Hepatic stellate cell (primary cell): ENCODE measurements around the gene ARHGAP4.

Experiments
- DNase-seq: peaks from one replicate; pipeline ENCODE4 v3.0.0; 2011; ENCODE audit warnings: low spot score

Gene ARHGAP4

GRCh38 chrX:153927672-153927921 lies 1.5 kb upstream of the ARHGAP4 start:
- DNase-seq = no peak

DNA sequence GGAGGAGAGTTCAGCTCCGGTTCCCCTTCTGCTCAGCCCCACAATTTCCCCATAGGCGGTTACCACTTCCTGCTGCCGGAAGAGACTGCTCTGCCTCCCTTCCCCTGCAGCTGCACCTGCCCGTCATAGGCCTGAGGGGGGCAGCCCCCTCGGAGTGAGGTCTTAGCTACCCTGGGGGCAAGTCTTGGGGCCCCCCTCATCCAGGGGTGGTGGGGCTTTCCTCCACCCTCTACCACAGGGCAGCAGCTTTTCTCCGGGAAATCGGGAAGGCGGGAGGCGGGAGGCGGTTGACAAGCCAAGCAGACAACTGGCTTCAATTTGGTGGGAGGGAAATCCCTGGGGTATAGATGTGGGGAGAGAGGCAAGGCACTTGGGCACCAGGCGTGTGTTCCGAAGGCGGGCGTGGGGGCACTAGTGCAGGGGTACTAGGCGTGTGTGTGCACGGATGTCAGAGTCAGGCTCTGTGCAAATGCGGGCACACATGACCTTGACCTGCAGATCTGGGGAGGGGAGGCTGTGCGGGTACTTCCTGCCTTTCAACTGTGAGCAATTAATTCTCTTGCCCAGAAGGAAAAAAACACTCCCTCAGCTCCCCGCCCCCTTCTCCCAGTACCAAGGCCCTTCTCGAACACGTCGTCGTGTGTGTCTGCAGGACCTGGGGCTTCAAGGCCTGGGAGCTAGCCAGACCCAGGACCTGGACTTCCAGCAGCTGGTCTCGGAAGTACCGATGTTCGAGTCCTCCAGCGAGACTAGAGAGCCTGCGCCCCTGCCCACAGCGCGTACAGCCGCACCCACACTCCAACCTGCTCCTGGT lies 1.0 kb upstream of the ARHGAP4 start:
- DNase-seq = no peak

DNA sequence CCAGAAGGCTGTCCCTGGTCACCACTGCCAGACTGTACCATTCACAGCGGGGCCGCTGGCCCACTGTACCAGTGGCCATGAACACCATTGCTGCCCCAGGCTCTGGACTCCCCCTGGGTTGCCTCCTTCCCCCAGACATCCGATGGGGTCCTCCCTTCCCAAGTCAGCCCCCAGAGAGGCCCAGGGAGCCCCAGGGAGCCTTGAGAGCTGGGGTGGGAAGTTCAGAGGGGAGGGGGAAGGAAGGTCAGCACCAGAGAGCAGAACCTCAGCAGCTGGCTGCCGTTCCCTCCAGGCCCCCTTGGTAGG lies 441 bp upstream of the ARHGAP4 start:
- no peak for DNase-seq

DNA sequence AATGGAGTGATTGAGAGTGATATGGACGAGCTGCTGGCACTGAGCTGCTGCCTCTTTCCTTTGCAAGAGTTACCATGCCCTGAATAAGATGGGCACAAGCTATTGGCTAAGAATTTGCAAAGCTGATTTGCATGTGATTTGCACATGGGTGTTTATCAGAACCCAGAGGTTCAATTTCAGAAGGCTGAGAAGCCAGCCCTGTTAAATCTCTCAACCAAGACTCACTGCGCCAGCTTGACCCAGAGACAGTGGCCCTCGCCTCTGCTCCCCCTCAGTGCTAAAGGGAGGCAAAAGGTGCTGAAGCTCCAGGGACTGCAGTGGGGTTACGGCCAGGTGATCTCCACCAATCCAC lies 701 bp downstream of the ARHGAP4 start:
- DNase-seq = no peak

GRCh38 chrX:153924149-153924861 lies 1.8 kb downstream of the ARHGAP4 start:
- peak; percentile 69 for DNase-seq

GRCh38 chrX:153922932-153923857 lies 2.9 kb downstream of the ARHGAP4 start:
- peak; percentile 79 for DNase-seq

DNA sequence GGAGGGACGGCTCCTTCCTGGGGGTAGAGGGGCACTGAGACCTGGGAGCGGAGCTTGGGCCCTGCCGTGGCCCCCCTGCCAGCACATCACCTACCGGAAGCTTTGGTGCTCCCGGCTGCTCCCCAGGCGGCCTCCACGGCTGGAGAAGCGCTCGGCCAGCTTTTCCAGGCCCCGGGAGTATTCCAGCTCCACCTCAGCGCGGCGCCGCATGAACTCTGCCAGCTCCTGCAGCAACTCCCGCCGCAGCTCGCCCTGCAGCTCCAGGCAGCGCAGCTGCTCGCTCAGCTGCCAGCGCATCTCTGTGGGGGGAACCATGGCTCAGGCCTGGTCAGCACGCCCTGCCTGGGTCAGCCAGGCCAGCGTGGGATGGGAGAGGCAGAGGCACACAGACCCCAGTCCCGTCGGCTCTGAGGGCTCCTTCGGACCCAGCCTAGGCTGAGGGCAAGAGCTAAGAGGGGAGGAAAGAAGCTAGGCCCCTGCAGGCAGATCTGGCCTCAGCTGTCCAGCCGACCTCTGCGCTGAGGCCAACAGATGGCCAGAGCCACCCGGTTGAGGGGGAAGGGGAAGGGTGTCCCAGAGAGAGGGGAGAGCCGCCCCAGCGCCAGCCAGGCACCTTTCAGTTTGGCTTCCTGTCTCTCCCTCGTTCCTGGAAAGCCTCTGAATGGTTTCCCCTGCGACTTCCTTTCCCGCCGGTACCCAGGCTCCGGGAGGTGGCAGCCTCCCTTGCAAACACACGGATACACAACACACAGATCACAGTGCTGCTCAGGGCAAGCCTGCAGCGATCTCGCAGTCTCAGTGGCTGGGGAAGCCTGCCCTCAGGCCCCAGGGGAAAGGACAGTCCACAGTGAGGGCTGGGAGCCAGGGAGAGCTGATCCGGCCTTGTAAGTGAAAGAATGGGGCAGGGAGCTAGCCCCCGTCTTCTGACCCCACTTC lies 4.3 kb downstream of the ARHGAP4 start:
- no peak for DNase-seq

GRCh38 chrX:153921070-153921469 lies 5.0 kb downstream of the ARHGAP4 start:
- no peak for DNase-seq

DNA sequence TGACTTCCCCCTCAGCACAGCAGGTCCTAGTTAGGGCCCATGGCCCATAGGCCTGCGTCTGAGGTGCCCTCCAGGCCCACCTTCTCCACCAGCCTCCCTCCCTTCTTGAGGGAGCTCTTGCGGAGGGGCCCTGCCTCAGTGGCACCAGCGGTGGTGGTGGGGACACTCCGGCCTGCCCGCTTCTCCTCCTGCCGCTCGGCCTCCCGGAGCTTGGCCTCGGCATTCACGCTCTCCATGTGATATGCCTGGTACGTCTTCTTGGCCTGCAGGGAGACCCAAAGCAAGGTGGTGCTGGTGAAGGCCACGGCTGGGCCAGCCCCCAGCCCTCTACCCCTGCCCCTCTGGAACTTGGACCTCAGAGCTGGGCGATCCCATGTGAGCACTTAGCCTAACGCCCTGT lies 5.5 kb downstream of the ARHGAP4 start:
- no peak for DNase-seq

DNA sequence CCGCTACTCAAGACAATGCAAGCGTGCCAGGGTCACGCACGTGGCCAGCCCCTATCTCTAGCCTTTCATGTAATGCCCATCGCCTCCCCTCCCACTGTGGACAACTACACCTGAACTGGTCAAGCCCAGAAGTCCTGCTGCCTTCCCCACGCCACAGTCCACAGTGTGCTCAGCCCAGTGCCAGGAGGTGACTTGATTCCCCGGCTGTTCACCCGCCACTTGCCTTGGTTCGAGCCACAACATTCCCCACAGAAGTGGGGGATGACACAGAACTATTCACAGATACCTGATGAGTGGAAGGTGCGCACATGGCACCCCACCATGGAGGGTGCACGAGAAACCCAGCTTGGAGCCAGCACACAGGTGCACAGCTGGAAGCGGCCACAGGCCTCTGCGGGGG lies 6.8 kb downstream of the ARHGAP4 start:
- DNase-seq = no peak

- DNase-seq = no peak
Observed at GRCh38 chrX:153917869-153918268, 8.2 kb downstream of the ARHGAP4 start.

- DNase-seq = no peak
Observed at GRCh38 chrX:153913701-153914100, 12.4 kb downstream of the ARHGAP4 start.

DNA sequence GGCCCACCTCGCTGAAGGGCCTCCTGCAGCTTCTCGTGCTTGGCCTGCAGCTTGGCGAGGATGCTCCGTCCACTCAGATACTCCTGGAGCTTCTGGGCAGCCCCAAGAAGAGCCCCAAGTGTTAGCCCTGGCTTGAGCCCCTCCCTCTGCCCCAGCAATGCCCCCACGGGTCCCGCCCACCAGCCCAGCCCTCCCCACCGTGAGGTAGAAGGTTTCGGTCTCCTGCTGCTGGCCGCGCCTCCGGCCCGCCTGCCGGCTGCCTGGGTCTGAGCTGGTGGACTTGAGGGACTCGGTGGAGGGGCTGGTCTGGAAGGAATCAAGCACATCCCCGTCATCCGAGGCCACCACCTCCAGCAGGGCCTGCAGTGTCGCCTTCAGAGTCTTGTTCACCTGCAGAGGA lies 12.9 kb downstream of the ARHGAP4 start:
- DNase-seq = no peak

- no peak for DNase-seq
Observed at GRCh38 chrX:153911798-153912197, 14.3 kb downstream of the ARHGAP4 start.

DNA sequence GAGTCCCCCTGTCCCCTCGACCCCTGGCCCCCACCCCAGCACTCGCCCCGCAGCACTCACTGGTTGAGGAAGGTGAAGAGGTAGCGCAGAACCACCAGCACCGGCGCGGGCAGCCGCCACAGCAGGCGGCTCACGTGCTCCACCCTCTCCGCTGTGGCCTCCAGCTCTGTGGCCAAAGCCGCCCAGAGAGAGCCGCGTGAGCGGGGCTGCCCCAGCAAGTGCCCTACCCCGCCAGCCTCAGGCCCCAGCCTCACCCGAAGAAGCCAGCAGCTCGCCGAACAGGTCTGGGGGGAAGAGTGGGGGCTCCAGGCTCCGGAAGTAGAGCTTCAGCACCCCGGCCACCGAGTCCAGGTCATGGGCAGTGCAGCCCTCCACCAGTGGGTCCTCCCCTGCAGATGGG lies 15.6 kb downstream of the ARHGAP4 start:
- no peak for DNase-seq

DNA sequence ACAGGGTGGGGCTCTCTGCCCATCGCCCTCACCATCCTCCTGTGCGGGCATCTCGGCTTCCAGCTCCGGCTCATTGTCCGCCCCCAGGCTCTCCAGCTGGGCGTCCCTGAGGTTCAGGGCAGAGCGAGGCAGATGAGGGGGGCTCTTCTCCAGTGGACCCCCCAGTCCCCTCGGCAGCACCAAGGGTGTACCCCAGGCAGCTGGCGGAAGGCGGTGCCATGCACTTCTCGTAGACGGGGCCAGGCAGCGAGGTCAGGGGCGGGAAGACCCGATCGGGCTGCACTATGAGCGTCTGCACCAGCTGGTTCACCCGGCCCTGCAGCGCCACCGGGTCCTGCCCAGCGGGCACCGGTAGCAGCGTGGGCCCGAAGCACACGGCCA lies 16.1 kb downstream of the ARHGAP4 start:
- no peak for DNase-seq

DNA sequence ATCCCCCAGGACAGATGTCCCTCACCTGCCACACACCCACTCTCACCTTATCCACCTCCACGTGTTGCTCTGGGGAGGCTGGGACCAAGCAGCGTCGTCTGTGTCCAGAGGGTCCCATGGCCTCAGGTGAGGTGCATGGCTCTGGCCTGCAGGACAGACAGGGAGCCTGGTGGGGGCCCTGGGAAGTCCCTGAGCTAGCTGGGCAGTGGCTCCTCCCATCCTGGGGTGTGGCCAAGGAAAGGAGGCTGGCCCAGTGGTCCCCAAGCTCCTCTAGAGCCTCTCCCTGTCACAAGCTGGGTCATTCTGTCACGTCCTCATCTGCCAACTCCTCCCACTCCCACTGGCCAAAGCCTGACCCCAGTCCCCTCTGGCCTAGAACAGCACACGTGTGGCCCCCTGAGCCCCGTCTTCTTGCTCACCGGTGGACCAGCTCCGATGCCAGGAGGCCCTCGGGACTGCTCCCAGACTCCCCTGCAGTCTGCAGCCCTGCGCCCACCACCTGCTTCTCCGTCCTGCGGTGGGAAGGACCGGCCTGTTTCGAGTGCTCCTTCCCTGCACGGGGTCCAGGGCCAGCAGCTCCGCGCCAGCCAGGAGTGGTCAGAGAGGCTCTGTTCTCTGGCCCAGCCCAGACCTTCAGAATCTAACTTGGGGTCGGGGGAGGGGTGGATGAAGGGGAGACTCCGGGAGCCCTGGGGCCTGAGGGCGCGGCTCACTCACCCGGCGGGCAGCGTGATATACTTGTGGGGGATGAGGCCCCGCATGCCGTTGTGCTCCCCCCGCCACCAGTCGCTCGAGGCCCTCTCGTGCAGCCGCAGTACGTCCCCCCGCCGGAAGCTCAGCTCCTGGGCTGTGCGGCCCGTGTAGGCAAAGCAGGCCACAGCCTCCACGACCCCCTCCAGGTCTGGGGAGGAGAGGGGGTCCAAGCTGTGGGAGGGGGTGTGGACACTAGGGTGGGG lies 16.8 kb downstream of the ARHGAP4 start:
- no peak for DNase-seq

DNA sequence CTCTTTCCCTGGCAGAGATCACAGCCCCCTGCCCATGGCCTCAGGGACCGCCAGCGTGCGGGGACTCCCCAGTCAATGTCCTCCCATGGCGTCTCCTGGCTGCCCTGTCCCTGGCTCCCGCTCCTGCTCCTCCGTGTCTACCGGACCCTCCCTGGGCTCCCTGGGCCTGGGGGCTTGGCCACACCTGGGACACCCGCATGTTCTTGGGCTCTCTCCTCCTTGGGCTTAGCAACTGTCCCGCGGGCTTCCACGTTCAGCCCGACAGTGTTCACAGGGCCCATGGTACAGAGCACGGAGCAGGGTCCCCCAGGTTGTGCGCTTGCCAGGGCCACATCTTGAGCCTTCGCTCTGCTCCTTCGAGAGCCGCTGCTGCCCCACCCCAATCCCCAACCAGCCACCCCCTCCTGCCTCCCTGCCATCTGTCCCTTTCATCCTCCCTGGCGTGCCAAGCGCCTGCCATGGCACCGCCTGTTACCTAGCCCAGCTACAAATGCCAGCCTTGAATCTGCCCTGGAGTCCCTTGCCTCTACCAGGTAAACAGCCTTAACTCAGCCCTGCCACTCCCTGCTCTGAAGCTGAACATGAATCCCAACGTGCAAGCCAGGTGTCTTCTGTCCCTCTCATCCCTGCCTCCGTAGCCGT lies 17.7 kb downstream of the ARHGAP4 start:
- no peak for DNase-seq

DNA sequence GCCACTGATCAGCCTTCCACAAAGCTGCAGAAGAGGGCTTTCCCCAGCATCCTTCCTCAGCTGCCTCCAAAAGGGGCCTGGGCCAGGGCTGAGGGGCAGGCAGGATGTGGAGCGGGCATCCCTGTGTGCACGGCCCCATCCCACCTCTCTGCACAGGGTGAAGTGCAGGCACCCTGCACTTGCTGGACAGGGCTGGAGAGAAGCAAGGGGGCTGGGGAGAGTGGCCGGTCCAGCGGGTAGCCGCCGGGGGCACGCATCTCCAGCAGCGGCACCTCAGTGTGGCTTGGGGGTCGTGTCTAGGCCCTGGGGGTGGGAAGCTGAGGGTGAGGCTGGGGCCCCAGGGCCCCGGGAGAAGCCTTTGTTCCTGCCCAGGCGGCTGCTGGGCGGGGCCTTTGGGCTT lies 18.6 kb downstream of the ARHGAP4 start:
- no peak for DNase-seq

GRCh38 chrX:153906126-153906917 lies 19.7 kb downstream of the ARHGAP4 start:
- DNase-seq = no peak
